ENCODE data around the gene HAPLN2. TPM values are rescaled to one million over a fixed set of nuclear protein-coding genes. Genes with fewer than 3 reads are reported as not detected.

The HAPLN2 gene
- total and polyA plus RNA-seq, 7 experiments from 2014 or later, result not detected

- POLR2A ChIA-PET, result no interaction called here
- Histone ChIP-seq H3K4me3 (ENCODE audit: low read length) (no peak overlapping the region), H3K27ac (ENCODE audit: low read depth, low read length) (no peak overlapping the region), H3K36me3 (ENCODE audit: control insufficient read depth in 2 of 3, insufficient read depth in 3 of 3, low read length in 3 of 3) (no peaks in the 10 kb centered on the region), H3K4me1 (ENCODE audit: control insufficient read depth in 2 of 2, insufficient read depth in 2 of 2, low read length in 2 of 2) (peaks cover 11 to 22% of the 10 kb centered on the region in 2 donors), H3K9me3 (ENCODE audit: control insufficient read depth in 2 of 3, low read length in 3 of 3) (no peaks in the 10 kb centered on the region), H3K27me3 (ENCODE audit: control insufficient read depth in 2 of 2, insufficient read depth in 2 of 2, low read length in 2 of 2) (peaks cover 0 to 22% of the 10 kb centered on the region in 2 donors)
- Mint-ChIP-seq H3K4me3 (peak overlapping the region in 1 of 10 donors; percentile 14), H3K4me1 (peaks cover 18 to 32% (median 22%) of the 10 kb centered on the region in 7 donors), H3K9me3 (peaks cover 0 to 4% (median 0%) of the 10 kb centered on the region in 11 donors), H3K27ac (no peak overlapping the region), H3K36me3 (peaks cover 0 to 11% (median 0%) of the 10 kb centered on the region in 5 donors), H3K27me3 (peaks cover 65 to 78% (median 66%) of the 10 kb centered on the region in 5 donors)
- CTCF ChIA-PET, result interaction anchor here (0.6 to 1.6 kb wide), 6 partner anchors 9 to 292 kb away, joined by 3 to 5 read pairs (median 4); partner anchors contain the start of gene HAPLN2
- no peak for ATAC-seq
- intact Hi-C loops (cut with micrococcal nuclease), result no loop called here
- no peak for DNase-seq
These were observed 35.5 kb downstream of the HAPLN2 start for GRCh38 chr1:156654700-156655099.

- intact Hi-C loops (cut with micrococcal nuclease), result no loop called here
- Histone ChIP-seq H3K9me3 (ENCODE audit: control insufficient read depth in 2 of 3, low read length in 3 of 3) (no peaks in the 10 kb centered on the region), H3K27ac (ENCODE audit: low read depth, low read length) (no peak overlapping the region), H3K27me3 (ENCODE audit: control insufficient read depth in 2 of 2, insufficient read depth in 2 of 2, low read length in 2 of 2) (peaks cover 0 to 22% of the 10 kb centered on the region in 2 donors), H3K4me1 (ENCODE audit: control insufficient read depth in 2 of 2, insufficient read depth in 2 of 2, low read length in 2 of 2) (peaks cover 16 to 27% of the 10 kb centered on the region in 2 donors), H3K4me3 (ENCODE audit: low read length) (no peak overlapping the region), H3K36me3 (ENCODE audit: control insufficient read depth in 2 of 3, insufficient read depth in 3 of 3, low read length in 3 of 3) (no peaks in the 10 kb centered on the region)
- Mint-ChIP-seq H3K27ac (no peak overlapping the region), H3K4me3 (peak overlapping the region in 5 of 10 donors; percentile 1 to 70 (median 23)), H3K36me3 (peaks cover 0 to 11% (median 0%) of the 10 kb centered on the region in 5 donors), H3K4me1 (peaks cover 21 to 38% (median 28%) of the 10 kb centered on the region in 7 donors), H3K27me3 (peaks cover 59 to 72% (median 64%) of the 10 kb centered on the region in 5 donors), H3K9me3 (peaks cover 0 to 4% (median 0%) of the 10 kb centered on the region in 11 donors)
- no peak for DNase-seq
- ChIA-PET POLR2A (no interaction called here), CTCF (interaction anchor here (0.6 to 1.6 kb wide), 8 partner anchors 10 to 293 kb away, joined by 3 to 5 read pairs (median 4); partner anchors contain the start of gene HAPLN2)
- ATAC-seq, result no peak
These were observed 36.1 kb downstream of the HAPLN2 start for GRCh38 chr1:156655151-156655903.

GRCh38 chr1:156655904-156656516, 36.8 kb downstream of the HAPLN2 start:
- peaks cover 0 to 22% of the 10 kb centered on the region in 2 donors for H3K27me3 ChIP-seq (ENCODE audit: control insufficient read depth in 2 of 2, insufficient read depth in 2 of 2, low read length in 2 of 2)
- Mint-ChIP-seq H3K9me3 (peaks cover 0 to 4% (median 0%) of the 10 kb centered on the region in 11 donors), H3K27me3 (peaks cover 52 to 68% (median 58%) of the 10 kb centered on the region in 5 donors), H3K4me3 (peak overlapping the region in 6 of 10 donors; percentile 11 to 88 (median 76)), H3K36me3 (peaks cover 0 to 11% (median 0%) of the 10 kb centered on the region in 5 donors), H3K27ac (no peak overlapping the region), H3K4me1 (peaks cover 28 to 45% (median 35%) of the 10 kb centered on the region in 7 donors)
- H3K9me3 ChIP-seq (ENCODE audit: control insufficient read depth in 2 of 3, low read length in 3 of 3), result no peaks in the 10 kb centered on the region
- H3K36me3 ChIP-seq (ENCODE audit: control insufficient read depth in 2 of 3, insufficient read depth in 3 of 3, low read length in 3 of 3), result no peaks in the 10 kb centered on the region
- H3K27ac ChIP-seq (ENCODE audit: low read depth, low read length), result no peak overlapping the region
- H3K4me1 ChIP-seq (ENCODE audit: control insufficient read depth in 2 of 2, insufficient read depth in 2 of 2, low read length in 2 of 2), result peaks cover 23 to 34% of the 10 kb centered on the region in 2 donors
- H3K4me3 ChIP-seq (ENCODE audit: low read length), result no peak overlapping the region
- ChIA-PET CTCF (interaction anchor here (0.6 to 1.6 kb wide), 5 partner anchors 28 to 100 kb away, joined by 3 to 5 read pairs (median 5); partner anchors contain the start of gene HAPLN2), POLR2A (interaction anchor here (1.4 kb wide), 1 partner anchor 51 kb away, joined by 3 read pairs; no protein-coding TSS in a partner anchor)
- intact Hi-C loops (cut with micrococcal nuclease), result loop anchor here (2.0 kb wide), 2 partner anchors 13 to 199 kb away; partner anchors contain the start of gene BCAN (in 2 of the 2)
- ATAC-seq (no peak), DNase-seq (no peak)

- peak overlapping the region; percentile 61 for H3K4me3 ChIP-seq (ENCODE audit: low read length)
- H3K9me3 ChIP-seq (ENCODE audit: control insufficient read depth in 2 of 3, low read length in 3 of 3), result no peaks in the 10 kb centered on the region
- H3K4me1 ChIP-seq (ENCODE audit: control insufficient read depth in 2 of 2, insufficient read depth in 2 of 2, low read length in 2 of 2), result peaks cover 32 to 39% of the 10 kb centered on the region in 2 donors
- H3K4me1 Mint-ChIP-seq, result peaks cover 33 to 53% (median 41%) of the 10 kb centered on the region in 7 donors
- H3K4me3 Mint-ChIP-seq, result peak overlapping the region; percentile 67 to 88 (median 80)
- peaks cover 0 to 22% of the 10 kb centered on the region in 2 donors for H3K27me3 ChIP-seq (ENCODE audit: control insufficient read depth in 2 of 2, insufficient read depth in 2 of 2, low read length in 2 of 2)
- peaks cover 43 to 57% (median 53%) of the 10 kb centered on the region in 5 donors for H3K27me3 Mint-ChIP-seq
- CTCF ChIA-PET, result interaction anchor here (0.5 to 2.0 kb wide), 9 partner anchors 17 to 271 kb away, joined by 3 to 18 read pairs (median 4); partner anchors contain the start of genes GPATCH4 and HAPLN2
- peaks cover 0 to 4% (median 0%) of the 10 kb centered on the region in 11 donors for H3K9me3 Mint-ChIP-seq
- peak overlapping the region in 2 of 9 donors; percentile 19 to 48 for H3K27ac Mint-ChIP-seq
- no peaks in the 10 kb centered on the region for H3K36me3 ChIP-seq (ENCODE audit: control insufficient read depth in 2 of 3, insufficient read depth in 3 of 3, low read length in 3 of 3)
- intact Hi-C loops (cut with micrococcal nuclease), result loop anchor here (1.0 to 2.0 kb wide), 4 partner anchors 14 to 274 kb away; partner anchors contain the start of gene BCAN (in 2 of the 2)
- ATAC-seq (peak; percentile 54), DNase-seq (peak; percentile 53 to 84 (median 64))
- no peak overlapping the region for H3K27ac ChIP-seq (ENCODE audit: low read depth, low read length)
- POLR2A ChIA-PET, result interaction anchor here (0.6 to 1.5 kb wide), 4 partner anchors 16 to 65 kb away, joined by 3 to 4 read pairs (median 3); partner anchors contain the start of genes BCAN and NAXE
- H3K36me3 Mint-ChIP-seq, result peaks cover 0 to 9% (median 0%) of the 10 kb centered on the region in 5 donors
These were observed 37.9 kb downstream of the HAPLN2 start for GRCh38 chr1:156656806-156657740.

- Histone ChIP-seq H3K9me3 (ENCODE audit: control insufficient read depth in 2 of 3, low read length in 3 of 3) (no peaks in the 10 kb centered on the region), H3K27me3 (ENCODE audit: control insufficient read depth in 2 of 2, insufficient read depth in 2 of 2, low read length in 2 of 2) (peaks cover 0 to 22% of the 10 kb centered on the region in 2 donors), H3K36me3 (ENCODE audit: control insufficient read depth in 2 of 3, insufficient read depth in 3 of 3, low read length in 3 of 3) (no peaks in the 10 kb centered on the region), H3K4me1 (ENCODE audit: control insufficient read depth in 2 of 2, insufficient read depth in 2 of 2, low read length in 2 of 2) (peaks cover 32 to 39% of the 10 kb centered on the region in 2 donors), H3K4me3 (ENCODE audit: low read length) (no peak overlapping the region), H3K27ac (ENCODE audit: low read depth, low read length) (no peak overlapping the region)
- Mint-ChIP-seq H3K9me3 (peaks cover 0 to 4% (median 0%) of the 10 kb centered on the region in 11 donors), H3K36me3 (peaks cover 0 to 6% (median 0%) of the 10 kb centered on the region in 5 donors), H3K4me1 (peaks cover 33 to 56% (median 44%) of the 10 kb centered on the region in 7 donors), H3K27ac (peak overlapping the region in 2 of 9 donors; percentile 47 to 48), H3K4me3 (peak overlapping the region; percentile 67 to 88 (median 80)), H3K27me3 (peaks cover 39 to 52% (median 47%) of the 10 kb centered on the region in 5 donors)
- no peak for DNase-seq
- intact Hi-C loops (cut with micrococcal nuclease), result loop anchor here (1.0 to 2.0 kb wide), 4 partner anchors 15 to 275 kb away; partner anchors contain the start of gene BCAN (in 2 of the 2)
- POLR2A ChIA-PET, result interaction anchor here (0.6 to 1.5 kb wide), 3 partner anchors 16 to 66 kb away, joined by 3 to 4 read pairs (median 3); partner anchors contain the start of genes BCAN and NAXE
- CTCF ChIA-PET, result interaction anchor here (0.5 to 2.0 kb wide), 11 partner anchors 17 to 272 kb away, joined by 3 to 18 read pairs (median 4); partner anchors contain the start of genes GPATCH4 and MRPL24
- no peak for ATAC-seq
These were observed 38.6 kb downstream of the HAPLN2 start for GRCh38 chr1:156657741-156658319.
